Right cardiac atrium (tissue), 5 donors: ENCODE data around the gene FH. TPM values are rescaled to one million over a fixed set of nuclear protein-coding genes. Genes with fewer than 3 reads are reported as not detected.

Experiments used
- ATAC-seq, 2 donors: fragments of 200-7000 bp; cut with Tn5 transposase; one replicate each; pipeline versions ENCODE4 v1.8.0 to v1.9.1; 2020; ENCODE audit warnings: moderate library complexity in 2 of 2, mild to moderate bottlenecking in 1 of 2
- DNase-seq, 3 donors: peaks; one replicate each; pipeline ENCODE4 v3.0.0-alpha.2; 2020
- H3K27ac ChIP-seq: one replicate; pipeline ENCODE4 v1.5.1; 2013; ENCODE audit warnings: mild to moderate bottlenecking, low read length, control low read depth, moderate library complexity
- H3K27me3 ChIP-seq: one replicate; pipeline ENCODE4 v1.6.1; 2013; ENCODE audit not compliant: control insufficient read depth, insufficient read depth
- H3K4me1 ChIP-seq: one replicate; pipeline ENCODE4 v1.6.1; 2013; ENCODE audit warnings: low read length; ENCODE audit not compliant: control insufficient read depth, insufficient read depth
- H3K4me3 ChIP-seq: one replicate; pipeline ENCODE4 v1.5.1; 2013; ENCODE audit warnings: low read length, control low read depth
- H3K9me3 ChIP-seq: one replicate; pipeline ENCODE4 v1.6.1; 2013; ENCODE audit warnings: low read length; ENCODE audit not compliant: control insufficient read depth
- whole genome bisulfite sequencing: extraction: QIAGEN DNeasy Blood & Tissue Kit; methylation state at CpG from one replicate; pipeline ENCODE4 v1.1.7; 2013; 5-methylcytosine and 5-hydroxymethylcytosine counted together
- intact Hi-C, 4 donors: fragments of 100-400 bp; cut with DNase I; formaldehyde crosslinking; loops; one replicate each; pipeline versions ENCODE4 v1.11.0 to v1.14.0; 2022 to 2023
- long read RNA-seq, 4 donors: library from polyadenylated mRNA; unstranded; transcript quantifications; one replicate each; pipeline ENCODE4 v2.0.0, GENCODE V29; 2020 to 2021
- polyA plus RNA-seq: library from polyadenylated mRNA; stranded (reverse); fragments of 200-250 nt; gene quantifications from one replicate; pipeline ENCODE4 v1.2.3, GENCODE V29; 2013
- total RNA-seq, 4 donors: library from RNA; stranded (reverse); fragmentation: NEBNext Ultra II Directional; extraction: Animal tissue kit (Norgen Biotek cat#: 25700); gene quantifications; one replicate each; pipeline ENCODE4 v1.2.1, GENCODE V29; 2021
- donor health status: healthy with polysubstance abuse.
- donor health status: DM: no; HTN: yes; CAD: no.
- donor health status: DM: no; HTN: no; CAD: no.
- donor health status: DM: no; HTN: yes; CAD: no; lungs with severe emphysema.
- donor health status: DM: yes; HTN: yes; CAD: no.

The FH gene
- total RNA-seq (100 to 1,000 TPM; 149 to 188 (median 165) TPM), polyA plus RNA-seq (232 TPM)
- long read RNA-seq, donor 1, transcript FH-201 (10 exons, 1,797 nt) = major isoform, 394 of 403 reads
- long read RNA-seq, donor 1, partial matches to known transcripts = 2 of 403 reads
- long read RNA-seq, donor 1, other reads (novel, unspliced or antisense) = 7 of 403 reads
- long read RNA-seq, donor 2, transcript FH-201 (10 exons, 1,797 nt) = major isoform, 125 of 132 reads
- long read RNA-seq, donor 2, partial matches to known transcripts = 5 of 132 reads
- long read RNA-seq, donor 2, other reads (novel, unspliced or antisense) = 2 of 132 reads
- long read RNA-seq, donor 3, transcript FH-201 (10 exons, 1,797 nt) = major isoform, 1,123 of 1,161 reads
- long read RNA-seq, donor 3, partial matches to known transcripts = 7 of 1,161 reads
- long read RNA-seq, donor 3, other reads (novel, unspliced or antisense) = 31 of 1,161 reads
- long read RNA-seq, donor 4, transcript FH-201 (10 exons, 1,797 nt) = major isoform, 124 of 127 reads
- long read RNA-seq, donor 4, partial matches to known transcripts = 1 of 127 reads
- long read RNA-seq, donor 4, other reads (novel, unspliced or antisense) = 2 of 127 reads

GRCh38 chr1:241519308-241520079 lies at the start of gene FH:
Gene FH, minus strand, starts transcription at chr1:241519755. Its CDS starts 33 bp downstream, at chr1:241519722.
- DNase-seq (peak; percentile 96 to 98 (median 97)), ATAC-seq (peak; percentile 100)
- intact Hi-C loops = loop anchor here in 1 of 4 donors (10.0 kb wide), 1 partner anchor 315 kb away; no protein-coding TSS in a partner anchor
- Histone ChIP-seq H3K9me3 (no peaks in the 10 kb centered on the region), H3K4me1 (no peaks in the 10 kb centered on the region), H3K4me3 (peak within 1 kb of the TSS; percentile 86), H3K27ac (peak within 1 kb of the TSS; percentile 77), H3K27me3 (no peaks in the 10 kb centered on the region)
- under 1% methylated on average over 70 of the region's 70 CpGs for WGBS

GRCh38 chr1:241560849-241561187 lies 41.3 kb upstream of the FH start:
- ATAC-seq = no peak
- intact Hi-C loops = no loop called here
- no peak overlapping the region for H3K4me3 ChIP-seq
- WGBS = 87% methylated on average over 3 of the region's 3 CpGs
- H3K4me1 ChIP-seq = no peaks in the 10 kb centered on the region
- no peaks in the 10 kb centered on the region for H3K9me3 ChIP-seq
- no peaks in the 10 kb centered on the region for H3K27me3 ChIP-seq
- no peak overlapping the region for H3K27ac ChIP-seq
- DNase-seq = no peak

- intact Hi-C loops = no loop called here
- 80% methylated on average over 4 of the region's 4 CpGs for WGBS
- Histone ChIP-seq H3K4me1 (no peaks in the 10 kb centered on the region), H3K4me3 (no peak overlapping the region), H3K27me3 (no peaks in the 10 kb centered on the region), H3K9me3 (no peaks in the 10 kb centered on the region), H3K27ac (no peak overlapping the region)
- DNase-seq = no peak
- no peak for ATAC-seq
These were observed 40.7 kb upstream of the FH start for GRCh38 chr1:241560146-241560848.

GRCh38 chr1:241557551-241558193 lies 38.1 kb upstream of the FH start:
- Histone ChIP-seq H3K9me3 (no peaks in the 10 kb centered on the region), H3K27me3 (no peaks in the 10 kb centered on the region), H3K4me3 (no peak overlapping the region), H3K27ac (no peak overlapping the region), H3K4me1 (no peaks in the 10 kb centered on the region)
- no peak for ATAC-seq
- intact Hi-C loops = no loop called here
- 70% methylated on average over 5 of the region's 5 CpGs for WGBS
- DNase-seq = no peak

DNA sequence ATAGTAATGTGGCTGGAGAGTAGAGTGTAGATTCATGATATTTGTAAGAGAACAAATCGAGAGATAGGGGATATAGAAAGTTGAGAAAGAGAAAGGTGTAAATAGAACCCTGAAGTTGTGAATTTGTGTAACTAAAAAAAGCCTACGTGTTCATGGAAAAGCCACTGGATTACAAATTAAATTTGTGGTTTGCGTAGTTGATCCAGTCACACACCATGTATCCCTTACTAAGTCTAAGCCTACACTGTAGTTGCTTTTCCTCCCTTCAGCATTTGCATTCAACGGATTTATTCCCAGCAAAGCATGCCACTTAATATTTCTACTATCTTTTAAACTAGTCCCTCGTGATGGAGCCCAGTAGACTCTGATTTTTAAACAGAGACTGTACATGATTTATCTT lies 37.5 kb upstream of the FH start:
- intact Hi-C loops = no loop called here
- Histone ChIP-seq H3K9me3 (no peaks in the 10 kb centered on the region), H3K27me3 (no peaks in the 10 kb centered on the region), H3K4me1 (no peaks in the 10 kb centered on the region), H3K4me3 (no peak overlapping the region), H3K27ac (no peak overlapping the region)
- WGBS = 80% methylated on average over 5 of the region's 5 CpGs
- ATAC-seq (no peak), DNase-seq (no peak)

GRCh38 chr1:241555526-241555925 lies 36.0 kb upstream of the FH start:
- no peaks in the 10 kb centered on the region for H3K27me3 ChIP-seq
- intact Hi-C loops = no loop called here
- H3K4me3 ChIP-seq = no peak overlapping the region
- ATAC-seq (no peak), DNase-seq (no peak)
- no peaks in the 10 kb centered on the region for H3K4me1 ChIP-seq
- 90% methylated on average over 3 of the region's 3 CpGs for WGBS
- H3K27ac ChIP-seq = no peak overlapping the region
- no peaks in the 10 kb centered on the region for H3K9me3 ChIP-seq

DNA sequence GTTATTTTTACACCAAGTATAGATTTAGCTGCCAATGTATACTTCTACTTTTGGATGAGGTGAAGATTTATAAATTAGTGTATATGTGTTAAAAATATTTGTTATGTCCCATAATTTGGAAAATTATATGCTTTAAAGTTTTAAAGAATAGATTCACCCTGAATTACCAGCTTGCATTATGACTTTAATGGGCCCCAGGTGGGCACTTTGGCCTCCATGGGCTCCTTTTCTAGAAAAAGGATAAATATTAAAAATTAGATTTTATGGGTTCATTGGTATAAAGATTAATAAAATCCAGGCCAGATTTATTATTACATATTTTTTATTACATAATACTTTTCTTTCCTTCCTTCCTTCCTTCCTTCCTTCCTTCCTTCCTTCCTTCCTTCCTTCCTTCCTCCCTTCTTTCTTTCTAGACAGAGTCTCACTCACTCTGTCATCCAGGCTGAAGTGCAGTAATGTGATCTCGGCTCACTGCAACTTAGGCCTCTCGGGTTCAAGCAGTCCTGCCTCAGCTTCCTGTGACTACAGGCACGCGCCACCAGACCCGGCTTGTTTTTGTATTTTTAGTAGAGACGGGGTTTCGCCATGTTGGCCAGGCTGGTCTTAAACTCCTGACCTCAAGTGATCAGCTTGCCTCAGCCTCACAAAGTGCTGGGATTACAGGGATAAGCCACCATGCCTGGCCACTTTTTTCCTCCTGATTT lies 34.5 kb upstream of the FH start:
- H3K27me3 ChIP-seq = no peaks in the 10 kb centered on the region
- no peaks in the 10 kb centered on the region for H3K4me1 ChIP-seq
- DNase-seq = no peak
- ATAC-seq = no peak
- H3K4me3 ChIP-seq = no peak overlapping the region
- WGBS = 79% methylated on average over 7 of the region's 7 CpGs
- no peak overlapping the region for H3K27ac ChIP-seq
- H3K9me3 ChIP-seq = no peaks in the 10 kb centered on the region
- intact Hi-C loops = no loop called here

DNA sequence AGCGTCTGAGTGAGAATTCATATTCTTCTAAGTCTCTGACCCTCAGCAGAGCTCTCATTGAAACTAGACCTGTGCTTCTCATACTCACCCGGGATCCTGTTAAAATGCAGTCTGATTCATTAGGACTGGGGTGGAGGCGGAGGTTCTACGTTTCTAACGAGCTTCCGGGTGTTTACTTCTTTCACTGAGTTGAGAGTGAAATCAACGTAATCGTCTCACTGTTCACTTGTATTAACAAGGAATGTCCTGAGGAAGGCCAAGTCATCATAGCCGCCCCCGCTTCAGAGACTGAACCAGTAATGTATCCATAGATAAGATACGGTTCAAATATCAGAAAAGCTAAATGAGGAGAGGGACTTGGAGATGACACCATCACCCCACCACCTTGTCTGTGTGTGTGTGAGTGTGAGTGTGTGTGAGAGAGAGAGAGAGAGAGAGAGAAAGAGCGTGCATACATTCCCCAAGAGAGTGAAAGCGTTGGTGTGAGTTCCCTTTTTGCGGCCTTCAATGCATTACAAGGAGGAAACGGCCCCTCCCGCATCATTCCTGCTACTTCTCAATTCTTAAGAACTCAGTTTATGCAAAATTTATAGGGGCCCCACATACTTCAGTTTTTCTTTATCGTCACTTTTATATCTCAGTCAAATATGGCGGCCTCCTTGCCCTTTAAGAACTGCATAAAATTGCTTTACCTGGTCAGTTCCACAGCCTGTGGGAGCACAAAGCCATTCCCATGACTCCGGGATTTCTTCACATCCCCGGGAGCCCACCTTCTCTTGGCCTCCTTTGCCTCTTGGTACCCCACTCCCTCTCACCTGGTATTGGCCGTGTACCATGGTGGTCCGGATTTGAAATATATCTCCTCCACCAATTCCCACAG lies 32.4 kb upstream of the FH start:
- Histone ChIP-seq H3K4me1 (no peaks in the 10 kb centered on the region), H3K9me3 (no peaks in the 10 kb centered on the region), H3K4me3 (peak overlapping the region; percentile 32), H3K27me3 (no peaks in the 10 kb centered on the region), H3K27ac (no peak overlapping the region)
- DNase-seq (peak in 2 of 3 donors; percentile 35 to 68), ATAC-seq (peak; percentile 47 to 57)
- WGBS = 56% methylated on average over 22 of the region's 22 CpGs
- intact Hi-C loops = no loop called here

DNA sequence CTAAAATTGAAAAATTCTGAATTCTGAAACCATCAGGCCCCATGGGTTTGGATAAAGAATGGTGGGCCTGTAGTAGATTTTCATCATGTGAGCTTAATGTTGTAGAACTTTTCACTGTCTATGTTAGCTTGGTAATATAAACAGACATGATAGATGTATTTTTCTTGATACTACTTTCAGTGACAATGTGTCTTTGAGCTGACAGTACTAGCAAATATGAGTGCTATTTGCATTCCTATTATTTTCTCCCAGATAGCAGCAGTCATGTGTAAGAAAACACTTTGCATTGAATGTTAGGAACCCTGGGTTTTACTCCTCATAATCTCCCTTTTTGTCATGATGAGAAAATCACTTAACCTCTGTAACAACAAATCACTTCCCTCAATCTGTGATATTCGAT lies 30.8 kb upstream of the FH start:
- H3K9me3 ChIP-seq = no peaks in the 10 kb centered on the region
- intact Hi-C loops = no loop called here
- H3K27me3 ChIP-seq = no peaks in the 10 kb centered on the region
- ATAC-seq (no peak), DNase-seq (no peak)
- H3K4me1 ChIP-seq = no peaks in the 10 kb centered on the region
- H3K4me3 ChIP-seq = no peak overlapping the region
- H3K27ac ChIP-seq = no peak overlapping the region
- WGBS = 74% methylated on average over 1 of the region's 1 CpG
